Activated CD8-positive, alpha-beta T cell treated with anti-CD3 and anti-CD28 coated beads for 36 hours (primary cell): Measurements from ENCODE around the gene ZKSCAN2. TPM values are rescaled to one million over a fixed set of nuclear protein-coding genes. Genes with fewer than 3 reads are reported as not detected.

Experiments
- ATAC-seq: fragments of 200-7000 bp; cut with Tn5 transposase; one replicate; pipeline ENCODE4 v1.10.0; 2021; ENCODE audit warnings: mild to moderate bottlenecking, moderate library complexity
- CTCF ChIA-PET: fragments of 350-600 bp; sonication (Branson Sonifier 250); formaldehyde crosslinking; loops from one replicate; lab custom pipeline; 2021; ENCODE audit warnings: antibody characterized with exemption; lab: Charles Lee
- POLR2A ChIA-PET: fragments of 350-600 bp; sonication (Branson Sonifier 250); formaldehyde crosslinking; loops from one replicate; lab custom pipeline; 2021; ENCODE audit warnings: antibody characterized with exemption; lab: Charles Lee
- DNase-seq: peaks from one replicate; pipeline ENCODE4 v3.0.0-alpha.2; 2020
- H3K27ac Mint-ChIP-seq: one replicate; pipeline ENCODE4 v1.8.0; 2021; ENCODE audit warnings: mild to moderate bottlenecking, mixed read lengths
- H3K27me3 Mint-ChIP-seq: one replicate; pipeline ENCODE4 v1.8.0; 2021; ENCODE audit warnings: mixed read lengths
- H3K36me3 Mint-ChIP-seq: one replicate; pipeline ENCODE4 v1.8.0; 2021; ENCODE audit warnings: low read depth, mixed read lengths
- H3K4me1 Mint-ChIP-seq: one replicate; pipeline ENCODE4 v1.8.0; 2021; ENCODE audit warnings: low read depth, mixed read lengths
- H3K4me3 Mint-ChIP-seq: one replicate; pipeline ENCODE4 v1.8.0; 2021; ENCODE audit warnings: mild to moderate bottlenecking, moderate library complexity, mixed read lengths
- H3K9me3 Mint-ChIP-seq: one replicate; pipeline ENCODE4 v1.8.0; 2021; ENCODE audit warnings: mixed read lengths
- CTCF ChIP-seq: fragments of 200-600 bp; IDR thresholded peaks from one replicate; pipeline ENCODE4 v1.8.0; 2022; ENCODE audit warnings: antibody characterized with exemption, mild to moderate bottlenecking
- intact Hi-C: fragments of 100-400 bp; cut with micrococcal nuclease; formaldehyde crosslinking; loops from one replicate; pipeline ENCODE4 v1.10.0; 2022
- total RNA-seq, 2 experiments: library from RNA; stranded (reverse); gene quantifications; one replicate each; pipeline ENCODE4 v1.2.3, GENCODE V29; 2021

ZKSCAN2 gene
- total RNA-seq, 2 experiments from 2014 or later, result 3.7 to 4.0 TPM

- ChIA-PET CTCF (no interaction called here), POLR2A (no interaction called here)
- no peak for ATAC-seq
- no peak for TF ChIP-seq CTCF
- no peaks in the 10 kb centered on the region for H3K9me3 Mint-ChIP-seq
- no peak for DNase-seq
- H3K36me3 Mint-ChIP-seq, result no peaks in the 10 kb centered on the region
- H3K4me1 Mint-ChIP-seq, result no peaks in the 10 kb centered on the region
- no peak overlapping the region for H3K4me3 Mint-ChIP-seq
- H3K27ac Mint-ChIP-seq, result no peak overlapping the region
- H3K27me3 Mint-ChIP-seq, result no peaks in the 10 kb centered on the region
- intact Hi-C loops, result no loop called here
Observed at GRCh38 chr16:25291580-25291979, 33.9 kb upstream of the ZKSCAN2 start.

- no peak for TF ChIP-seq CTCF
- POLR2A ChIA-PET, result interaction anchor here (0.7 kb wide), 1 partner anchor 1498 kb away, joined by 3 read pairs; no protein-coding TSS in a partner anchor
- Mint-ChIP-seq H3K27me3 (no peaks in the 10 kb centered on the region), H3K4me1 (no peaks in the 10 kb centered on the region), H3K27ac (no peak overlapping the region), H3K9me3 (no peaks in the 10 kb centered on the region), H3K36me3 (no peaks in the 10 kb centered on the region), H3K4me3 (no peak overlapping the region)
- no peak for ATAC-seq
- intact Hi-C loops, result no loop called here
- CTCF ChIA-PET, result interaction anchor here (2.1 kb wide), 1 partner anchor 13 kb away, joined by 7 read pairs; no protein-coding TSS in a partner anchor
- no peak for DNase-seq
Observed at GRCh38 chr16:25289466-25289865, 31.8 kb upstream of the ZKSCAN2 start.

GRCh38 chr16:25279491-25279890, 21.8 kb upstream of the ZKSCAN2 start:
- Mint-ChIP-seq H3K4me3 (no peak overlapping the region), H3K9me3 (peaks cover 6% of the 10 kb centered on the region), H3K36me3 (no peaks in the 10 kb centered on the region), H3K27ac (no peak overlapping the region), H3K27me3 (no peaks in the 10 kb centered on the region), H3K4me1 (no peaks in the 10 kb centered on the region)
- intact Hi-C loops, result no loop called here
- no peak for ATAC-seq
- ChIA-PET CTCF (interaction anchor here (1.7 kb wide), 1 partner anchor 17 kb away, joined by 5 read pairs; no protein-coding TSS in a partner anchor), POLR2A (no interaction called here)
- TF ChIP-seq CTCF, result no peak
- DNase-seq, result no peak

GRCh38 chr16:25271421-25271820, 13.8 kb upstream of the ZKSCAN2 start:
- Mint-ChIP-seq H3K4me3 (no peak overlapping the region), H3K9me3 (no peaks in the 10 kb centered on the region), H3K36me3 (peaks cover 9% of the 10 kb centered on the region), H3K4me1 (no peaks in the 10 kb centered on the region), H3K27me3 (no peaks in the 10 kb centered on the region), H3K27ac (no peak overlapping the region)
- TF ChIP-seq CTCF, result no peak
- ChIA-PET POLR2A (no interaction called here), CTCF (no interaction called here)
- intact Hi-C loops, result no loop called here
- DNase-seq, result no peak
- no peak for ATAC-seq

- no peak for DNase-seq
- Mint-ChIP-seq H3K27ac (no peak overlapping the region), H3K4me3 (no peak overlapping the region), H3K9me3 (no peaks in the 10 kb centered on the region), H3K27me3 (no peaks in the 10 kb centered on the region), H3K36me3 (peaks cover 17% of the 10 kb centered on the region), H3K4me1 (no peaks in the 10 kb centered on the region)
- intact Hi-C loops, result no loop called here
- ChIA-PET POLR2A (interaction anchor here (1.4 to 1.5 kb wide), 2 partner anchors 12 to 14 kb away, joined by 4 to 8 read pairs; no protein-coding TSS in a partner anchor), CTCF (interaction anchor here (1.1 kb wide), 1 partner anchor 45 kb away, joined by 3 read pairs; no protein-coding TSS in a partner anchor)
- no peak for TF ChIP-seq CTCF
- no peak for ATAC-seq
Observed at GRCh38 chr16:25270577-25270976, 12.9 kb upstream of the ZKSCAN2 start.
